CD4-positive, alpha-beta memory T cell (primary cell): ENCODE results near the gene PXMP4. TPM values are rescaled to one million over a fixed set of nuclear protein-coding genes. Genes with fewer than 3 reads are reported as not detected.
"Not testable (repeated sequence)": the region's sequence is repeated elsewhere in the genome, so short reads cannot be mapped to it uniquely, and the experiment has no call there.

Experiments
- CTCF ChIA-PET: fragments of 350-600 bp; sonication (Branson Sonifier 250); formaldehyde crosslinking; loops from one replicate; lab custom pipeline; 2021; ENCODE audit warnings: inconsistent platforms; ENCODE audit not compliant: partially characterized antibody; lab: Charles Lee
- POLR2A ChIA-PET: fragments of 350-600 bp; sonication (Branson Sonifier 250); formaldehyde crosslinking; loops from one replicate; lab custom pipeline; 2021; ENCODE audit not compliant: partially characterized antibody; lab: Charles Lee
- DNase-seq, 5 donors: peaks; one replicate each; pipeline versions ENCODE4 v3.0.0 to v3.0.0-alpha.2; 2020 to 2022; ENCODE audit warnings: mixed read lengths in 1 of 5
- H3K27ac ChIP-seq: one replicate; pipeline ENCODE4 v1.7.0; 2013; ENCODE audit warnings: low read depth, low read length
- H3K27me3 ChIP-seq: 2 replicates; pipeline ENCODE4 v1.7.0; 2013; ENCODE audit warnings: mild to moderate bottlenecking, low read length, moderate library complexity; ENCODE audit not compliant: insufficient read depth
- H3K36me3 ChIP-seq: 2 replicates; pipeline ENCODE4 v1.7.0; 2013; ENCODE audit warnings: mild to moderate bottlenecking, low read length, moderate library complexity; ENCODE audit not compliant: insufficient read depth
- H3K4me1 ChIP-seq: 2 replicates; pipeline ENCODE4 v1.7.0; 2013; ENCODE audit warnings: mild to moderate bottlenecking, low read length, moderate library complexity; ENCODE audit not compliant: insufficient read depth
- H3K4me3 ChIP-seq, 2 donors: one replicate each; pipeline ENCODE4 v1.7.0; 2013; ENCODE audit warnings: low read length in 2 of 2, mild to moderate bottlenecking in 1 of 2
- H3K9me3 ChIP-seq, 2 donors: one replicate each; pipeline ENCODE4 v1.7.0; 2013; ENCODE audit warnings: low read length in 2 of 2, control low read depth in 1 of 2; ENCODE audit not compliant: control insufficient read depth in 1 of 2
- H3K27ac Mint-ChIP-seq, 7 donors: one replicate each; pipeline ENCODE4 v1.8.0; 2020 to 2021; ENCODE audit warnings: mixed read lengths in 7 of 7, mild to moderate bottlenecking in 6 of 7, inconsistent platforms in 3 of 7, moderate library complexity in 3 of 7
- H3K27me3 Mint-ChIP-seq, 2 donors: one replicate each; pipeline ENCODE4 v1.8.0; 2020 to 2021; ENCODE audit warnings: mixed read lengths in 2 of 2
- H3K36me3 Mint-ChIP-seq, 2 donors: one replicate each; pipeline ENCODE4 v1.8.0; 2020 to 2021; ENCODE audit warnings: mixed read lengths in 2 of 2, inconsistent platforms in 1 of 2, mild to moderate bottlenecking in 1 of 2
- H3K4me1 Mint-ChIP-seq, 4 donors: one replicate each; pipeline ENCODE4 v1.8.0; 2020 to 2021; ENCODE audit warnings: mixed read lengths in 4 of 4, mild to moderate bottlenecking in 1 of 4
- H3K4me3 Mint-ChIP-seq, 8 donors: one replicate each; pipeline ENCODE4 v1.8.0; 2020 to 2021; ENCODE audit warnings: mixed read lengths in 8 of 8, mild to moderate bottlenecking in 7 of 8, moderate library complexity in 6 of 8, inconsistent platforms in 3 of 8
- H3K9me3 Mint-ChIP-seq, 8 donors: one replicate each; pipeline ENCODE4 v1.8.0; 2020 to 2021; ENCODE audit warnings: mixed read lengths in 8 of 8, mild to moderate bottlenecking in 5 of 8, inconsistent platforms in 3 of 8, moderate library complexity in 1 of 8
- intact Hi-C: fragments of 100-400 bp; cut with micrococcal nuclease; formaldehyde crosslinking; loops from one replicate; pipeline ENCODE4 v1.15.1; 2023
- polyA plus RNA-seq, 2 donors: library from polyadenylated mRNA; unstranded; fragments of 300-500 nt; fragmentation: Illumina TruSeq; gene quantifications; one replicate each; pipeline ENCODE4 v1.2.3, GENCODE V29; 2021
- total RNA-seq, 2 experiments: library from RNA; stranded (reverse); gene quantifications; one replicate each; pipeline ENCODE4 v1.2.3, GENCODE V29; 2021

The PXMP4 gene
- total and polyA plus RNA-seq, 4 experiments from 2014 or later = 6.3 to 16.4 (median 16.0) TPM

- intact Hi-C loops = no loop called here
- no peaks in the 10 kb centered on the region for H3K4me1 ChIP-seq
- H3K27ac ChIP-seq = no peak overlapping the region
- DNase-seq = no peak
- Mint-ChIP-seq H3K9me3 (peaks cover 0 to 4% (median 0%) of the 10 kb centered on the region in 8 donors), H3K4me3 (no peak overlapping the region), H3K36me3 (peaks cover 43 to 47% of the 10 kb centered on the region in 2 donors), H3K27ac (no peak overlapping the region), H3K27me3 (no peaks in the 10 kb centered on the region), H3K4me1 (no peaks in the 10 kb centered on the region)
- POLR2A ChIA-PET = no interaction called here
- no peaks in the 10 kb centered on the region for H3K27me3 ChIP-seq
- H3K4me3 ChIP-seq = no peak overlapping the region
- no peaks in the 10 kb centered on the region for H3K9me3 ChIP-seq
- CTCF ChIA-PET = no interaction called here
- H3K36me3 ChIP-seq = peaks cover 13% of the 10 kb centered on the region
Measured at GRCh38 chr20:33757458-33757857, 37.3 kb upstream of the PXMP4 start.

- Mint-ChIP-seq H3K4me3 (no peak overlapping the region), H3K27ac (no peak overlapping the region)
Measured at GRCh38 chr20:33757046-33757445, 36.9 kb upstream of the PXMP4 start.

GRCh38 chr20:33755936-33756490, 35.9 kb upstream of the PXMP4 start:
- H3K36me3 ChIP-seq = peaks cover 13% of the 10 kb centered on the region
- H3K27ac Mint-ChIP-seq, H3K4me3 Mint-ChIP-seq, H3K4me1 ChIP-seq, H3K9me3 ChIP-seq, H3K27me3 ChIP-seq, H3K9me3 Mint-ChIP-seq, intact Hi-C loops, H3K27me3 Mint-ChIP-seq, H3K4me1 Mint-ChIP-seq, H3K4me3 ChIP-seq, H3K27ac ChIP-seq, DNase-seq: not testable (repeated sequence)
- ChIA-PET CTCF (interaction anchor here (0.6 kb wide), 1 partner anchor 177 kb away, joined by 3 read pairs; no protein-coding TSS in a partner anchor), POLR2A (interaction anchor here (0.7 kb wide), 1 partner anchor 1448 kb away, joined by 3 read pairs; no protein-coding TSS in a partner anchor)
- peaks cover 45 to 49% of the 10 kb centered on the region in 2 donors for H3K36me3 Mint-ChIP-seq

More at GRCh38 chr20:33757046-33757445, 36.9 kb upstream of the PXMP4 start:
- POLR2A ChIA-PET = no interaction called here
- no peaks in the 10 kb centered on the region for H3K27me3 ChIP-seq
- intact Hi-C loops = no loop called here
- H3K4me1 Mint-ChIP-seq = no peaks in the 10 kb centered on the region
- no peak overlapping the region for H3K4me3 ChIP-seq
- no peaks in the 10 kb centered on the region for H3K4me1 ChIP-seq
- H3K27me3 Mint-ChIP-seq = no peaks in the 10 kb centered on the region
- H3K9me3 ChIP-seq = no peaks in the 10 kb centered on the region
- CTCF ChIA-PET = no interaction called here
- H3K36me3 ChIP-seq = peaks cover 13% of the 10 kb centered on the region
- DNase-seq = no peak
- peaks cover 0 to 4% (median 0%) of the 10 kb centered on the region in 8 donors for H3K9me3 Mint-ChIP-seq
- no peak overlapping the region for H3K27ac ChIP-seq
- peaks cover 44 to 48% of the 10 kb centered on the region in 2 donors for H3K36me3 Mint-ChIP-seq

- peaks cover 48 to 50% of the 10 kb centered on the region in 2 donors for H3K36me3 Mint-ChIP-seq
Measured at GRCh38 chr20:33753763-33754162, 33.7 kb upstream of the PXMP4 start.

GRCh38 chr20:33753143-33753542, 33.0 kb upstream of the PXMP4 start:
- DNase-seq = no peak
- H3K9me3 Mint-ChIP-seq = peaks cover 0 to 4% (median 0%) of the 10 kb centered on the region in 8 donors
- no peaks in the 10 kb centered on the region for H3K27me3 Mint-ChIP-seq
- H3K4me3 ChIP-seq = no peak overlapping the region
- H3K27ac ChIP-seq = no peak overlapping the region
- H3K4me3 Mint-ChIP-seq = no peak overlapping the region
- H3K36me3 Mint-ChIP-seq = peaks cover 45 to 51% of the 10 kb centered on the region in 2 donors
- H3K9me3 ChIP-seq = no peaks in the 10 kb centered on the region
- peaks cover 19% of the 10 kb centered on the region for H3K36me3 ChIP-seq
- no peaks in the 10 kb centered on the region for H3K27me3 ChIP-seq
- CTCF ChIA-PET = interaction anchor here (1.1 kb wide), 1 partner anchor 11 kb away, joined by 3 read pairs; no protein-coding TSS in a partner anchor
- no peak overlapping the region for H3K27ac Mint-ChIP-seq
- H3K4me1 Mint-ChIP-seq = no peaks in the 10 kb centered on the region
- intact Hi-C loops = no loop called here
- no peaks in the 10 kb centered on the region for H3K4me1 ChIP-seq
- POLR2A ChIA-PET = interaction anchor here (1.8 kb wide), 1 partner anchor 21 kb away, joined by 6 read pairs; the partner anchor contains the start of gene ZNF341

More at GRCh38 chr20:33753763-33754162, 33.7 kb upstream of the PXMP4 start:
- Histone ChIP-seq H3K27me3 (no peaks in the 10 kb centered on the region), H3K9me3 (no peaks in the 10 kb centered on the region), H3K4me3 (no peak overlapping the region), H3K4me1 (no peaks in the 10 kb centered on the region), H3K27ac (no peak overlapping the region), H3K36me3 (peaks cover 18% of the 10 kb centered on the region)
- Mint-ChIP-seq H3K27me3 (no peaks in the 10 kb centered on the region), H3K4me3 (no peak overlapping the region), H3K9me3 (peaks cover 0 to 4% (median 0%) of the 10 kb centered on the region in 8 donors), H3K27ac (no peak overlapping the region), H3K4me1 (no peaks in the 10 kb centered on the region)
- POLR2A ChIA-PET = interaction anchor here (1.8 kb wide), 1 partner anchor 22 kb away, joined by 6 read pairs; the partner anchor contains the start of gene ZNF341
- intact Hi-C loops = no loop called here
- no peak for DNase-seq
- CTCF ChIA-PET = interaction anchor here (1.1 kb wide), 1 partner anchor 11 kb away, joined by 3 read pairs; no protein-coding TSS in a partner anchor

GRCh38 chr20:33751775-33752174, 31.7 kb upstream of the PXMP4 start:
- POLR2A ChIA-PET = no interaction called here
- intact Hi-C loops = no loop called here
- Mint-ChIP-seq H3K4me1 (no peaks in the 10 kb centered on the region), H3K27ac (no peak overlapping the region), H3K4me3 (no peak overlapping the region), H3K36me3 (peaks cover 36 to 44% of the 10 kb centered on the region in 2 donors), H3K27me3 (no peaks in the 10 kb centered on the region), H3K9me3 (no peaks in the 10 kb centered on the region)
- H3K27ac ChIP-seq = no peak overlapping the region
- H3K9me3 ChIP-seq = no peaks in the 10 kb centered on the region
- H3K4me1 ChIP-seq = no peaks in the 10 kb centered on the region
- DNase-seq = no peak
- H3K4me3 ChIP-seq = no peak overlapping the region
- CTCF ChIA-PET = no interaction called here
- H3K36me3 ChIP-seq = peaks cover 16% of the 10 kb centered on the region
- H3K27me3 ChIP-seq = no peaks in the 10 kb centered on the region

- intact Hi-C loops = no loop called here
- H3K4me3 Mint-ChIP-seq = no peak overlapping the region
- H3K4me3 ChIP-seq = no peak overlapping the region
- H3K27ac Mint-ChIP-seq = no peak overlapping the region
- DNase-seq = no peak
- POLR2A ChIA-PET = no interaction called here
- peaks cover 0 to 3% (median 0%) of the 10 kb centered on the region in 4 donors for H3K4me1 Mint-ChIP-seq
- H3K27ac ChIP-seq = no peak overlapping the region
- peaks cover 6% of the 10 kb centered on the region for H3K36me3 ChIP-seq
- H3K36me3 Mint-ChIP-seq = peaks cover 28 to 29% of the 10 kb centered on the region in 2 donors
- no peaks in the 10 kb centered on the region for H3K4me1 ChIP-seq
- no peaks in the 10 kb centered on the region for H3K9me3 Mint-ChIP-seq
- H3K27me3 ChIP-seq = no peaks in the 10 kb centered on the region
- no peaks in the 10 kb centered on the region for H3K27me3 Mint-ChIP-seq
- CTCF ChIA-PET = interaction anchor here (0.7 kb wide), 1 partner anchor 750 kb away, joined by 3 read pairs; no protein-coding TSS in a partner anchor
- H3K9me3 ChIP-seq = no peaks in the 10 kb centered on the region
Measured at GRCh38 chr20:33746325-33746998, 26.4 kb upstream of the PXMP4 start.
